PFSK-1 (cell line): ENCODE data around the gene JDP2.

Experiments
- FOXP2 ChIP-seq: optimal IDR thresholded peaks from 2 replicates; pipeline ENCODE3; 2011; ENCODE audit warnings: borderline replicate concordance, control low read depth, inconsistent platforms; ENCODE audit not compliant: insufficient read depth; ENCODE audit errors: extremely low read length, extremely low read depth
- POLR2AphosphoS5 ChIP-seq: IDR thresholded peaks from 2 replicates; pipeline ENCODE4 v1.6.1; 2012; ENCODE audit warnings: low read depth, mild to moderate bottlenecking, control low read depth, low read length, moderate library complexity
- SIN3A ChIP-seq: IDR thresholded peaks from 2 replicates; pipeline ENCODE4 v1.6.1; 2012; ENCODE audit warnings: mild to moderate bottlenecking, low read length, moderate library complexity, borderline replicate concordance; ENCODE audit not compliant: insufficient read depth
- TAF1 ChIP-seq: IDR thresholded peaks from 2 replicates; pipeline ENCODE4 v1.6.1; 2012; ENCODE audit warnings: low read length, control low read depth, borderline replicate concordance; ENCODE audit not compliant: insufficient read depth
- TF ChIP-seq, protein P1 (sequence below), 2 experiments: IDR thresholded peaks; 2 replicates each; pipeline versions ENCODE4 v1.6.1 to v1.8.0; 2011 to 2012; ENCODE audit warnings: low read depth in 2 of 2, low read length in 2 of 2, control low read depth in 1 of 2, inconsistent platforms in 1 of 2, mild to moderate bottlenecking in 1 of 2, moderate library complexity in 1 of 2; ENCODE audit not compliant: insufficient read depth in 1 of 2

The JDP2 gene

DNA sequence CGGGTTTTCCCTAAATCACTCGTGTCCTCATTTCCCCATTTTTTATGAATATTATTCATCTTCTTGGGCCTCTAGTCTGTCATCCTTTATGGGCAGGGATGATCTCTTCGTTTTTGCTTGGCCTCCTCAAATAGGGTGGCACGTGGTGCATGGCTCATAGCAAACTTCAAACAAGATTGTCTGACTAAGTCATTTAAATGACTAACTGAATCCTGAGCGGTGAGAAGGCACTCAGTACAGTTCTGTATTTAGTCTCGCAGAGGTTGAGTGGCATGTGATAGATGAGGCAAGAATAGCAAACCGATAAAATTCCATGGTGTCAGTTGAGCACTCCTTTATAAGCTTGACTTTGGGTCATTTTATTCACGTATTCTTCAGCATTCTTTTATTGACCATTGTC is 5.7 kb upstream of the JDP2 start:
- TF ChIP-seq FOXP2 (no peak), SIN3A (no peak), POLR2AphosphoS5 (no peak), TAF1 (no peak)
- TF ChIP-seq, protein P1, sequence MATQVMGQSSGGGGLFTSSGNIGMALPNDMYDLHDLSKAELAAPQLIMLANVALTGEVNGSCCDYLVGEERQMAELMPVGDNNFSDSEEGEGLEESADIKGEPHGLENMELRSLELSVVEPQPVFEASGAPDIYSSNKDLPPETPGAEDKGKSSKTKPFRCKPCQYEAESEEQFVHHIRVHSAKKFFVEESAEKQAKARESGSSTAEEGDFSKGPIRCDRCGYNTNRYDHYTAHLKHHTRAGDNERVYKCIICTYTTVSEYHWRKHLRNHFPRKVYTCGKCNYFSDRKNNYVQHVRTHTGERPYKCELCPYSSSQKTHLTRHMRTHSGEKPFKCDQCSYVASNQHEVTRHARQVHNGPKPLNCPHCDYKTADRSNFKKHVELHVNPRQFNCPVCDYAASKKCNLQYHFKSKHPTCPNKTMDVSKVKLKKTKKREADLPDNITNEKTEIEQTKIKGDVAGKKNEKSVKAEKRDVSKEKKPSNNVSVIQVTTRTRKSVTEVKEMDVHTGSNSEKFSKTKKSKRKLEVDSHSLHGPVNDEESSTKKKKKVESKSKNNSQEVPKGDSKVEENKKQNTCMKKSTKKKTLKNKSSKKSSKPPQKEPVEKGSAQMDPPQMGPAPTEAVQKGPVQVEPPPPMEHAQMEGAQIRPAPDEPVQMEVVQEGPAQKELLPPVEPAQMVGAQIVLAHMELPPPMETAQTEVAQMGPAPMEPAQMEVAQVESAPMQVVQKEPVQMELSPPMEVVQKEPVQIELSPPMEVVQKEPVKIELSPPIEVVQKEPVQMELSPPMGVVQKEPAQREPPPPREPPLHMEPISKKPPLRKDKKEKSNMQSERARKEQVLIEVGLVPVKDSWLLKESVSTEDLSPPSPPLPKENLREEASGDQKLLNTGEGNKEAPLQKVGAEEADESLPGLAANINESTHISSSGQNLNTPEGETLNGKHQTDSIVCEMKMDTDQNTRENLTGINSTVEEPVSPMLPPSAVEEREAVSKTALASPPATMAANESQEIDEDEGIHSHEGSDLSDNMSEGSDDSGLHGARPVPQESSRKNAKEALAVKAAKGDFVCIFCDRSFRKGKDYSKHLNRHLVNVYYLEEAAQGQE (IDR thresholded peaks at IDR 0.05; ENCODE audit: insufficient read depth in 1 of 2, low read depth in 2 of 2, low read length in 2 of 2), result no peak

GRCh38 chr14:75424496-75424895 is 3.3 kb upstream of the JDP2 start:
- TF ChIP-seq, protein P1 (IDR thresholded peaks at IDR 0.05; ENCODE audit: insufficient read depth in 1 of 2, low read depth in 2 of 2, low read length in 2 of 2), result no peak

GRCh38 chr14:75425446-75425845 is 2.4 kb upstream of the JDP2 start:
- no peak for TF ChIP-seq TAF1
- TF ChIP-seq FOXP2, result no peak
- TF ChIP-seq, protein P1 (IDR thresholded peaks at IDR 0.05; ENCODE audit: insufficient read depth in 1 of 2, low read depth in 2 of 2, low read length in 2 of 2), result no peak
- TF ChIP-seq SIN3A, result no peak
- no peak for TF ChIP-seq POLR2AphosphoS5

GRCh38 chr14:75426332-75427125 is 1.3 kb upstream of the JDP2 start:
- TF ChIP-seq POLR2AphosphoS5 (no peak), SIN3A (no peak), TAF1 (no peak), FOXP2 (no peak)
- TF ChIP-seq, protein P1 (IDR thresholded peaks at IDR 0.05; ENCODE audit: insufficient read depth in 1 of 2, low read depth in 2 of 2, low read length in 2 of 2), result no peak

GRCh38 chr14:75427126-75427481 is 718 bp upstream of the JDP2 start:
- TF ChIP-seq, protein P1 (IDR thresholded peaks at IDR 0.05; ENCODE audit: insufficient read depth in 1 of 2, low read depth in 2 of 2, low read length in 2 of 2), result no peak
- TF ChIP-seq POLR2AphosphoS5 (no peak), SIN3A (no peak), FOXP2 (no peak), TAF1 (no peak)
